ENCODE data around the gene BTRC.

DNA sequence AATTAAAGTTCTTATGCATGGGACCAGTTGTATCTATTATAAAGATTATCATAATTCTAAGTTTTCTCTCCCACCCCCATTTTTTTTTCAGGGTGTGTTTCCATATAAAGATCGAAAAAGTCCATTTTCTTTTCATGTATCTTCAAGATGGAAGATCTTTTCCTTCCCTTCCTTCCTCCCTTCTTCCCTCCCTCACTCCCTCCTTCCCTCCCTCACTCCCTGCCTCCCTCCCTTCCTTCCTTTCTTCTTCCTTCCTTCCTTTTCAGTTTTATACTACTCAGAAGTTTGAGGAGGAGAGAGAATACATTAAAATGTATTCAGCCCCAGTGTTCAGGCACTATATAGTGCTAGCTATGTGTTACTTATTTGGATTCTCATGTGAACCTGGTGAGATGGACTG, 136.1 kb downstream of the BTRC start:
- TF ChIP-seq, protein P1, sequence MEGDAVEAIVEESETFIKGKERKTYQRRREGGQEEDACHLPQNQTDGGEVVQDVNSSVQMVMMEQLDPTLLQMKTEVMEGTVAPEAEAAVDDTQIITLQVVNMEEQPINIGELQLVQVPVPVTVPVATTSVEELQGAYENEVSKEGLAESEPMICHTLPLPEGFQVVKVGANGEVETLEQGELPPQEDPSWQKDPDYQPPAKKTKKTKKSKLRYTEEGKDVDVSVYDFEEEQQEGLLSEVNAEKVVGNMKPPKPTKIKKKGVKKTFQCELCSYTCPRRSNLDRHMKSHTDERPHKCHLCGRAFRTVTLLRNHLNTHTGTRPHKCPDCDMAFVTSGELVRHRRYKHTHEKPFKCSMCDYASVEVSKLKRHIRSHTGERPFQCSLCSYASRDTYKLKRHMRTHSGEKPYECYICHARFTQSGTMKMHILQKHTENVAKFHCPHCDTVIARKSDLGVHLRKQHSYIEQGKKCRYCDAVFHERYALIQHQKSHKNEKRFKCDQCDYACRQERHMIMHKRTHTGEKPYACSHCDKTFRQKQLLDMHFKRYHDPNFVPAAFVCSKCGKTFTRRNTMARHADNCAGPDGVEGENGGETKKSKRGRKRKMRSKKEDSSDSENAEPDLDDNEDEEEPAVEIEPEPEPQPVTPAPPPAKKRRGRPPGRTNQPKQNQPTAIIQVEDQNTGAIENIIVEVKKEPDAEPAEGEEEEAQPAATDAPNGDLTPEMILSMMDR (IDR thresholded peaks at IDR 0.05) = no peak
- no peak for TF ChIP-seq POLR2A (IDR thresholded peaks at IDR 0.05)

Data from body of pancreas (tissue), 4 donors.